Stimulated activated CD4-positive, alpha-beta T cell treated with anti-CD3 and anti-CD28 coated beads, Interleukin-2, amount 100 ng/mL, for 48 hours (primary cell): ENCODE data around the gene GDF2.

Experiments
- DNase-seq, 2 donors: peaks; one replicate each; pipeline ENCODE4 v3.0.0-alpha.2; 2020

GDF2 gene

DNA sequence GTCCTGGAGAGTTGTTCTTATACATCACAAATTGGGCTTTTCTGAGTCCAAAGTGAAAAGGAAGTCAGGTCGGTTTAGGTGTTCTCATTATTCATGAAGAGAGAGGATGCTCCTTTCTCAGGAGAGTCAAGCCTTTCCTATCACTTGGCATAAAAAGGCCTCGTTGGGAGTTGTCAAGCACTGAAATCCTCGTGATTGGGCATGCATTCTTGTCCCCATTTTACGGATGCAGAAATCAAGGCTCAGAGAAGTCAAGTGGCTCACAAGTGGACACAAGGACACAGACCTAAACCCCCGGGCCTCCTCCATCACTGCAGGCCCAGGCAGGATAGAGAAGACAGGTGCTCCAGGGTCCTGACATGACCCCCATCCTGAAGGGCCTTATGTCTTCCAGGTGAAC lies 34.5 kb downstream of the GDF2 start:
- no peak for DNase-seq

DNA sequence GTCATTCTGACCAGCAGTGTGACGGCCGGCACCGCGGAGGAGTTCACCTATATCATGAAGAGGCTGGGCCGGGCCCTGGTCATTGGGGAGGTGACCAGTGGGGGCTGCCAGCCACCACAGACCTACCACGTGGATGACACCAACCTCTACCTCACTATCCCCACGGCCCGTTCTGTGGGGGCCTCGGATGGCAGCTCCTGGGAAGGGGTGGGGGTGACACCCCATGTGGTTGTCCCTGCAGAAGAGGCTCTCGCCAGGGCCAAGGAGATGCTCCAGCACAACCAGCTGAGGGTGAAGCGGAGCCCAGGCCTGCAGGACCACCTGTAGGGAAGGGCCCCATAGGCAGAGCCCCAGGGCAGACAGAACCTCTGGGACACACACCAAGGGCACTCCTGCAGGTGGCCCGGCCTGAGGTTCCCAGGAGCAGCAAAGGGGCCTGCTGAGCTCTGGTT lies 34.9 kb downstream of the GDF2 start:
- DNase-seq: no peak

DNA sequence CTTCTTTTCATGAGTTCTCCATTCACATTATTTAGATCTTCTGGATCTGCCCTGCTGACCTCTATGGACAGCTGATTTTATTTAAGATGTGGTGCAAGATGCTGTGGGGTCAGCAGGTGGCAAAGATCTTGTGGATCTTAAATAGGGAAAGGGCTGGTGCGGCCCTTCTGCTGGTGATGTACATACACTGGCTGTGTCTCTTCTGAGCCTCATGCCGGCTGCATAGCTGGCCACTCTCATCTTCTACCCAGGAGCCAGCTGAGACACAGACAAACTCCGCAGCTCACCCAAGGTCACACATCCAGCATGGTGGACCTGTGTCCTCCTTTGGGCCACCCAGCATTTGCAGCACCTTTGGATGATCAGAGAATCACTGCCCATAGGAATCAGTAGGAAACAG lies 35.7 kb downstream of the GDF2 start:
- no peak for DNase-seq

DNA sequence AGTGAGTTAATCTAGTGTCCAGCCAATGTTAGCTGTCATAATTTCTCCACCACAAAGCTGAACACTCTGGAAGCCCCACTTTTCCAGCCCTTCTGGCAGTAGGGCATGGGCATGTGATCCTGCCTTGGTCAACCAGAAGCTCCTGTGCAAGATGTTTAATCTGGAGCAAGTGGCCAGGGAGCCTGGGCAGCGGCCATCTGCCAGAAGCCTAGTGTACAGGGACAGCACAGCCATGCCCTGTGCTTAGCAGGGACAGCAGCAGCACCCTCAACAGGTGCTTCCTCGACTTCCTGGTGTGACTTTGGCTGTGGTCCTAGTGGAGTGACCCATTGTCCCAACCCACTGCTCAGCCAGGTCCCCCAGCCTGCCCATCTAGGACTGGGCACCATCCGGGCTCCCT lies 36.2 kb downstream of the GDF2 start:
- no peak for DNase-seq

DNA sequence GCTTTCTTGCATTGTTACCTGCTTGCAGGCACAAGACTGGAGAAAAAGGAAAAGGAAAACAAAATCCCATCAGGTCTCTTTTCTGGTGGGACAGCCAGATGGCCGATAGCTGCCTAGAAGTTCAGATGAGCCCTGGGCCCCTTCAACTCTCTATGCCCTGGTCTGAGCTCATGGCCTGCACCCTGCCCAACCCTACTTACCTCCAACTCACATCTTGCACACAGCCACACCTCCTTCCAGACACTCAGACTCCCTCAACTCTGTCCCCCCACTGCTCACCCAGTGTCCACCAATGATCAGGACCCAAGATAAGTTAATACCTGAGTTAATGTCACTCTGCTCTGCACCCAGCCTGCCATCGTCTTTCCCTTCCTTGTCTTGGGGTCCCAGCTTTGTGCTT lies 36.8 kb downstream of the GDF2 start:
- DNase-seq: no peak

DNA sequence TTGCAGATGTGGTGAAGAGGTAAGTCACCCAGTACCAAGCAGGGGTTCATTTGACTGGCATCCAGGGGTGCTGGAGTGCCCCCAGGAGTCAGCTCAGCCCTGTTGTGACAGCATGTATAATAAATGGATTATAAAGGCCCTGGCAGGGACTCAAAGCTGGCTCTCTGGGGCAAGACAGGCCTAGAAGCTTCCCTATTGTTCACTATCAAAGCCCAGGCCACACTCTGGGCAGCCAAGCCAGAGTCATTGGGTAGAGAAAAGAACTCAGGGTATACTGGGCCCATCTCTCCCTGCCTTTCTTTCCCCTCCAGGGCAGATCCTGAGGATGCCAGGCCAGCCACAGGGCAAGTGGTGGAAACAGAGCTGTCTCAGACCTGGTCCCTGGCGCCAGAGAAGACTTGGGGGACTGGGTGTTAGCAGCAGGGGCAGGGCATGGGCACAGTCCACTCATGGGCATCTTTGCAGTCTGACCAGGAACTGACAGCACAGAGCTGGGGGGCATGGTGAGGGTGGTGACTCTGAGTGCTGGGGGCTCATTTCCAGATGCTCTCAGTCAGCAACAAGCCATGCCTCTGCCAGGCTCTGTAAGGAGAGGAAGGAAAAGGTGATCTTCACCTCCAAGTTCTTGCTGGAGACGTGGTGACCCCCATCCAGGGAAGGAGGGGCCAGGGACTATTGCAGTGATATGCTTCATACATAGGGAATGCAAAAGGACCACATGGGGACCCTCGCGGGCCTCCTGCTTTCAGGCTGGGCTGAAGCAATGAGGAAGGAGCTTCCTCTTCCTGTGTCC lies 37.6 kb downstream of the GDF2 start:
- DNase-seq: no peak

DNA sequence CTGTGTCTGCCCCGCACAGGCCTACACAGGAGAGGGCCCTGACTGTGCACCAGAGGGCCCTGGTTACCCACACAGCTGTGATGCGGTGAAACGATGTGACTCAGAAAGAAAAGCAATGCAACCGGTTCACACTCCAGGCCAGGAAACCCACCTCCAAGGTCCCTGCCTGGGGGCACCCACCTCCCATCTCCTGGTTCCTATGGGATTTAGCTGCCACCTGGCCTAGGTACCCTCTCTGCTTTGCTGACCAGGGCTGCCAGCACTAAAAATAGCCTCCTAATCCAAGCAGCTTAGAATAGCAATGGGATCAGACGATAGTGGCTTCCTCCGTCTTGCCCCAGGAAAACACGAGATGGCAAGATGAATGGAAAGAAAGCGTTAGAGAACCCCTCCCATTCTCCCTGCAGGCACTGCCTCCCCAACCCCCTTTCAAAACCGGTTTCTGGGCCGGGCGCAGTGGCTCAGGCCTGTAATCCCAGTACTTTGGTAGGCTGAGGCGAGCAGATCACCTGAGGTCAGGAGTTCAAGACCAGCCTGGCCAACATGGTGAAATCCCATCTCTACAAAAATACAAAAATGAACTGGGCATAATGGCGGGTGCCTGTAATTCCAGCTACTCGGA lies 38.3 kb downstream of the GDF2 start:
- DNase-seq: no peak

DNA sequence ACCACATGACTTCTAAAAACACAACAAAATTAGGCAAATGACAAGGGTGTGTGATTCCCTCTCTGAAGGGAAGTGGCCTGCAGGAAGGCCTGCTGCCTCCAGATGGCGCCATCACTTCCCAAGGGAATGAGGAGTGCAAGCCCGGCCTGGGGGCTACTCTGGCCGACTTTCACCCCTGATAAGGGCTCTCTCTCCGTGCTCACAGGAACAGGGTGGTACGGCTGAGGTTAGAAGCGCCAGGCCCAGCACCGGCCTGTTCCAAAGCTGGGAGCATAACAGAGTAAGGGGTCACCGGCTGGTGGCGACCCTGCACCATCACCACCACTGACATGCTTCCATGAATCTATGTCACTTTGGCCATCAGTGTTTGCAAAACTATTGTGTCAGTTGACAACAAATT lies 39.0 kb downstream of the GDF2 start:
- peak; percentile 36 to 42 for DNase-seq

DNA sequence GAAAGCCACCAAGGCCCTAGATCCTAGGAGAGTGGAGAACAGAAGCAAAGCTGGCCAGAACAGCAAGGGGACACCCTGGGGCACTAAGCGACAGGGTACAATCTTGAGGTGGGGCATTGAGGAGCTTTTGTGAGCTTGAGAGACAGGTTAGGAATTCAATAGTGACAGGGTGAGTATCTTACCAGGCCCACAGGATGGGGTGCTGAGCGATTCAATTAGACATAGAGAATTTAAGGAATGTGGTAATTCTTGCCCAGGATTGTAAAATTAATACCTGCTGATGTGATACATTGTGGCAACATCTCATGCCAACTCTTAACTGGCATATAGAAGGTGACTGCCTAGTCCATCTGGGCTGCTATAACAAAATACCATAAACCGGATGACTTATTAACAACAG lies 39.9 kb downstream of the GDF2 start:
- no peak for DNase-seq

DNA sequence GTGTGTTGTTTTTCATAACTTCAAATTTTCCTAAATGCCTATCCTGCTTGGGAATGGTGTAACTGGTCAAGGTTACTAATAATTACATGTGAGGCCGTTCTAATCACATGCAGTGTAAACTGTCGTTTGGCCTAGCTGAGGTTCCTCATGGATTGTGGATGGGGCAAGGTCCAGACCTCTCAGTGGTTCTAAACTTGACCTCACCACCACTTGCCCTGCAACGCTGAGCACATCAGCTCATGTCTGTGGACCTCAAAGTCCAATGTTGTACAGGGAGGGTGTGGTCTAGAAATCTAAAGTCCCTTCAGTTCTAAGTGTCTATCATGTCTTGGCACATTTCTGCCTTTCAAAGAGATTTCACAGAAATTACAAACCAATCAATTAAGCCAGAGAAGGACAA lies 41.5 kb downstream of the GDF2 start:
- DNase-seq: no peak

DNA sequence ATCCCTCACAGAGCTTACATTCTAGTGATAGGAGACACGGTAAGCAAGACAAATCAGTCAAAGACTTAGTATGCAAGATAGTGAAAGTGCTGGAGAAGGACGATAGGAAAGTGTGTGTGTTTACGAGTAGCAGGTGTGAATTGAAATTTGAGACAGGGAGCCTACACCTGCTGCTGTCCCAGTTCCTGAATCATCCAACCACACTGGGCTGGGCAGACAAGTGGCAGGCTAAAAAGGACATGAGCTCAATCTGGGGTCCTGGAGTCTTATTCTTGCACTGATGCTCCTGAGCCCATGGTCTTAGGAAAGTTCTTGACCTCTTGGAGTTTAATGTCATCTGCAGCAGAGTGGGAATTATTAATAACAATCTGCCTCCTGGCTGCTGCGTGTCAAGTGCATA lies 42.1 kb downstream of the GDF2 start:
- DNase-seq: no peak

DNA sequence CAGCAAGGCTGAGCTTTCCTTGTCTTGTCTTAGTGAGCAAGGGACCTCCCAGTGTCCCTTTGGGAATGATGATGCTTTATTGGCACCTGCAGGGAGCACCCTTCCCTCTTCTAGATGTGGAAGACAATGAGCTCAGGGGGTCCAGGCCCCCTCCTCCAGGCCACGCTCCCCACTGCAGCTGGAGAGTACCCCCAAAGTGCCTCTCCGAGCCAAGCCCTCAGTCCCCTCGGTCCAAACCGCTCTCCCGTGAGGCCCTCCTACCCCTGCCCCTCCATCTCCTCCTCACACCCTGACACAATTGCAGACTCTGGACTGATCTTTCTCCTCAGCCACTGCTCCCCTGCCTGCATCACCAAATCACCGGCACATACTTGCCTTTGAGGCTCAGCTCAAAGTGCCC lies 42.7 kb downstream of the GDF2 start:
- DNase-seq: no peak

DNA sequence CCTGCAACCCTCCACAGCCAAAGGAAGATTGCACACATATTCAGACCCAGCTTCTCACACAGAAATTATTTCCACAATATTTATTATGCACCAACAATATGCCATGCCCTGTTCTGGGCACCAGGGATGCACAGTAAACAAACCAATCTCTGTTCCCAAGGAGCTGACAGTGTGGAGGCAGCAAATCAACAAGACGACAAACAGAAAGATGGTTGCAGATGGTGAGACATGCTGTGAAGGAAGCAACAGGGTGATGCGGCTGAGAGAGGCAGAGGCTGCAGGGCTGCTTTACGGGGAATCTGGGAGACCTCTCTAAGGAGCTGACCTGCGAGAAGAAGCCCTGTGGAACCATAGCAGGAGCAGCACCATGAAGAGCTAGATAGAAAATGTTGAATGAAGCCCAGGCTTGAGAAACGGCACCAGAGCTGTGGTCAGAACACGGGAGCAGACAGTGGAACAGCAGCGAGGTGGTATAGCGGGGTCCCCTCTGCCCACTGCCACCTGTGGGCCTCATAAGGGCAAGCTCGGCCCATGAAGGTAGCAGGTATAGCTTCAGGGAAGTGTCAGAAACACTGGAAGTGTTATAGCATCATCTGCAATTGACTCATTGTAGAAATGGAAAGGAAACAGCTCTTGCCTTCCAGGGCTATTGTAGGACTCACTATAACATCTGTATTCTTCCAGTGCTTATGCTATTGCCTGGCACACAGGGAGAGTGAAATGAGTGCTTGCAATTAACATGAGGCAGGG lies 43.4 kb downstream of the GDF2 start:
- no peak for DNase-seq

DNA sequence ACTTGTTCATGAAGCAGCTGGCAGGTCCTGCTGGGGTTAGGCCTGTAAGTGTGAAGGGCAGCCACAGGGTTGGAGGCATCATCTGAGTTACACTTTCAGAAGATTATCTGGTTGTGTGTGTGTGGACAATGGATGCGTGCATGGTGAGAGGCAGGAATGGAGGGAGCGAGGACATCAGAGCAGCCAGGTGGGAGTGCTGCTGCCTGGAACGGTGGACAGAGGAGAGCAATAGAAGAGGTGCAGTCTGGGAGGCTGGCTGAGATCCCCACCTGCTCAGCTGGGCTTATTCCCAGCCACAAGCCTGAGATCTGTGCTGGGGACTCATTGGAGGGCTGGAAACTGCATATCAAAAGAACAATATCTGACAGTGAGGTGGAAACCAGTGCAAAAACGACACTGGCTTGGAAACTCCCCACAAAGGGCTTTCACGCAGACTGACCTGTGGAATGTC lies 44.0 kb downstream of the GDF2 start:
- DNase-seq: no peak

DNA sequence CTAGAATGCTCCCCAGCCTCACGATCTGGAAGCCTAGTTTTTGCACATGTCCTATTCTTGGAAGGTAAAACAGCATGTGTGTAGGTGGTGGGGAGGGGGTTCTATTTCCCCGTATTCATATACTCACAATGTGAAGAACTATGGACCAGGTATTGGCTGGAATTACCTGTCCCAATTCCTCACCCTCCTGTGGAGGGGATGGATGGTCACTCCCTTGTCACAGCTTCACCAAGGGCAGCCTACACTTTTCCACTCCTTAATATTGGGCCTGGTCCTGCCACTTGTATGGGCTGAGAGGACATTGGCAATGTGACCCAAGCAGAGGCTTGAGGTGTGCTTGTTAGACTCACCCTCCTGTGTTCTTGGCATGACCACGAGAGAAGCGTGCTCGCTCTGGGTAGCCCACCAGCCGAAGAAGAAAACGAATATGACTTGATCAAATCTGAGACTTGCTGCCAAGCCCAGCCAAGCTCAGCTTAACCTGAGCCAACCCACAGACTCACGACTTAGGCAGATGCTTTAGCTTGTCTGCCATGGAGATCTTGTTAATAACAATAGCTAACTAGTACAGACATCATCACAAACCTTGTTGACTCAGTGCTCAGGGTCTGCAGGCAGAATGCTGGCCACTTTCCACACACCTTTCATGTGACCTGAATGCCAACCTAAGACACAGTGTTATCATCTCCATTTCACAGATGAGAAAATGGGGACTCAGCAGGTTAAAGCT lies 44.6 kb downstream of the GDF2 start:
- DNase-seq: no peak

DNA sequence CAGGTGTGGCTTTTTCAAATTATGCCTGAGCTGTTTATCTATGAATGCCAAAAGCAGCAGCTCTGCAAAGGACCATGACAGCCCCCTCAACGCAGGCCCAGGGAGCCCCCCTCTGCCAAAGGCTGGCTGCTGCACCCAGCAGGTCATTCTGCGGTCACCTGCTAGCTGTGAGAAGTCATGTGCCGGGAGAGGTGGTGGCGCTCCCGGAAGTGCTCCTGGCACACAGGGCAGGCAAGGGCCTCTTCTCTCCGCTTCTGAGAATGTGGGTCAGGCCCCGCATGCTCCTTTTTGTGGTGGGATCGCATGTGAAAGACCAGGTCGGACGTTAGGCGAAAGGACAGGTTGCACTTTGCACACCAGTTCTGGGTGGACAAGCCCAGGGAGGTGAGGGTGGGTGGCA lies 45.4 kb downstream of the GDF2 start:
- DNase-seq: no peak

DNA sequence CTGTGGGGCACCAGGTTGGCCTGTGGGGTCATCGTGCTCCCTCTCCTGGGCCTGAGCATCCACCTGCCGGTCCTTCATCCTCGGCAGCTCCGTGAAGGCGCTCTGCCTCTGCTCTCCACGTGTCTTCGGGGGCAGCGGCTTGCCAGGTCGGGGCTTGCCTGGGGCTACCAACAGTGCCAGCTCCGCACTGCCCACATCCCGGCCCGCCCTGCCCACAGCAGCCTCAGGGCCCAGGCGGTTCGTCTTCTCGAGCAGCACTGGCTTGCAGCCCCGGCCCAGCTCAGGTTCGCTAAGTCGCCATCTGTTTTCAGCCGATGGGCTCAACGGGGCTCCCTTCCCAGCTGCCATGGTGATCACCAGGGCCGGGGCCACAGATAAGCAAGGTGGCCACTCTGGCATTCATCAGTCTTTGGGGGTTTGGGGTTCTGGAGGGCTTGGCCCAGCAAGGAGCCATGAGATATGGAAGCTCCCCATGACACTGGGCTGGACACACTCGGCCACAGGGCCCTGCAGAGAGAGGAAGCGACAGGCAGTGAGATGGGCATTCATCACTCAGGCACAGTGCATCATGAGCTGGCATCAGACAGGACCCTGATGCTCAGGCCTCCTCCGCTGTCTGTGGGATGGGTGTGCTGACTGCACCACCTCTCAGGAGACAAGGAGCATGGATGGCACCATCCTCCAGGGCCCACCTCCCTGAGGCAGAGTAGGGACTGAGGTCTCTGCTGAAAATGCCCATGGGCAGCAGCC lies 46.4 kb downstream of the GDF2 start:
- no peak for DNase-seq

DNA sequence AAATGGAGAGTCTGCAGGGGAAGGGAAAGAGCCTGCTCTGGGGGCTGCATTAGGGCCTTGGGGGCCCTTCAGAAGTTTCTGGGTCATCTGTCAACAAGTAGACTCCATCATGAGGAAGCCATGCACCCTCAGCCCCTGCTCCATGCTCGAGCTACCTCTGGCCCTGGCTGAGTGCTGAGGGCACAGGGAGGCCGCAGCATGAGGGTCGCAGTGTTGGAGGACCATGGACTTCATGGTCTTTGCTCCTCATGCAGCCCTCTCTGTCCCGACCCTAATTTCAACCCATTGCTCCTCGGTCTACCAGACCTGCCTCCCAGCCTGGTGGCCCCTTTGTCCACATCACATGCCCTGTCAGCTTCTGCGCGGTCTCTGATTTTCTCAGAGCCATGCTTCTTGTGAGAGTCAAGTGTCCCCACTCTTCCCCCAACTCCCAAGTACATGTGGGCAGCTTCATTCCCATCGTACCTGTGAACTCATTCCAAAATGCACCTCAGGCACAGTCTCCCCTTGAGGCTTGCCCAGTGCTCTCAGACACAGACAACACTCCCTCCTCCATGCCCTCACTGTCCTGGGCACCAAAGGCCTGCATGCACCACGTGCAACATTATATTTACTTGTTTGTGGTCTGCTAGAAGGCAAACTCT lies 47.1 kb downstream of the GDF2 start:
- no peak for DNase-seq

DNA sequence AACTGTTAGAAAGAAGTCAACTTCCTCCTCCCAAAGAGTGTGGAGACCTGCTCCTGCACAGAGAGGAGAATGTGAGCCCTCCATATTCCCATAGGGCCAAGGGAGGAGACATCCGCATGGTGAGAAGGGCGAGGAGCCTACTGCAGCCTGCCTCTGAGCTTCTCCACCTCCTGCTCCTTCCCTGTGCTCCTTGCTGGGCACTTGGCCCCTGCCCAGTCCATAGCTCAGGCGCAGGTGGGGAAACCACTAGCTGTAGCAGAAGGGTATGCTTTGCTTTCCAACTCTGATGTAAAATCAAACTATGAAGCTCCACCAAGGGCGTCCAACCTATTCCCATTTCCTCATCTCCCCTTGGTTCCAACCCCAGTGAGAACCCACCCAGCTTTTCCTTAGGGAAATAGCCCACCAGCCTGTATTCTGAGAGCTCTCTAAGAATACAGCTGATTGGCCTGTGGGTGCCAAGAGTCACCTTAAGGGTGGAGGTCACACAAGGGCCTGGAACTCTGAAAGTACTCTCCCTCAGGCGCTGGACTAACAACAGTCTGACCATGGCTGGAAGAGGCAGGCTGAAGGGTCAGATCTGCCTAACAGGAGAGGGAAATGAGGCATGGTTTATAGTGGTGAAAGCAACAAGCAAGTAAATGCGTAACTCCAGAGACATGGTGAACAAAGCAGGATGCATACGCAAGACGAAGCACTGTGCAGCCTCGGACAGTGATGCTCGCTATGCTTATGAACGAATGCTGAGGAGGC lies 47.9 kb downstream of the GDF2 start:
- DNase-seq: no peak

DNA sequence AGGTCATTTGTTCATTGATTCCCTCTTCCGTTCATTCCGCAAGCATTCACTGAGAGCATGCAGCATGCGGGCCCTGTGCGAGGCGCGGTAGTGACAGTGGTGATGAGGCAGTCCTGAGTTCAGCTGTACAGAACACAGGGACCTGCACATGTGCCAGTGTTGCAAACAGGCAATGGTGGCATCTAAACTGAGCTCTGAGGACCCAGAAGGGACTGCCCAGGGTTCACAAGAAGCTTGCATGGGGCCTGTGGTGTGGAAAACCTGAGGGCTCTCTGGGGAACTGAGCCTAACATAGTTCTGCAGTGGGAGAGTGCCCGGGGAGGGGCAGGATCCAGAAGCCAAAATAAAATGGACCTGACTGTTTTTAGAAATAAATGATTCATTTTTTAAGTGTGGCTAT lies 48.6 kb downstream of the GDF2 start:
- DNase-seq: no peak
